HG03060 (cell line): ENCODE results near the gene CACNA1C.

ENCODE experiments used
- ATAC-seq: cut with Tn5 transposase; IDR thresholded peaks from one replicate; pipeline ENCODE4 v1.9.1; 2021; ENCODE audit warnings: low read depth, moderate number of reproducible peaks; ENCODE audit not compliant: unreplicated experiment

CACNA1C gene

DNA sequence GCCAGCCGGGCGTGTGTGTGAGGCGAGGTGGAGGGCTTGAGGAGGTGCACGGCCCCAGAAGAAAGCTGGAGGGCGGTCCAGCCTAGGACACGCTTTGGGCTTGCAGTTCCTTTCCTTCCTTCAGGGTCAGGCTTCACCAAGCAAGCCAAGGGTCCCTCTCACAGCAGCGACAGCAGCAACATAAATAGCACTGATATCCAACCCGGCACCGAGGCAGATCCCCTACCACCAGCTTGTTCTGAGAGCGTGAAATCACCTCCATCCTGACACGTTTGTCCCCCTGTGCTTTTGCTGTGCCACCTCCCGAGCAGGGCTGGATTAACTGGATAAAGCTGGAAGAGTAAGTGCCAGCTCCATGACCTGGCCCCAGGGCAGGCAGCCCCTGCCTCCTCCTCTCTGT, 251.4 kb downstream of the CACNA1C start:
- no peak for ATAC-seq

DNA sequence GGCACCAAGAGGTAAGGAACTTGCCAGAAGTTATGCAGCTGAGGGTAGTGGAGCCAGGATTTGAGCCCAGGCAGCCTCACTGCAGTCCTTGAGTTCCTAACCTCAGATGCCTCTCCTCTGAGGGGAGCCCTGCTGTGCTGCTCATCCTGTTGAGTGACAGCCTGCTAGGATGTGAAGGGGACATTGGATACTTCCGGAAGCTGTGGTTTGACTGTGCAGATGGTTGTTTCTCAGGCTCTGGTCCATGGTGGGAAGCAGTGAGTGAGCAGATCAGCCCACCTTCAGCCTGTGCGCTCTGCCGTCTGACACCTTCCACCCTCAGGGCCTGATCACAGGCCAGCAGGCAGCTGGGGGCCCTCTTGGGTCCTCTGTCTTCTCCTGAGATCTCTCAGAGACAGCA, 253.2 kb downstream of the CACNA1C start:
- no peak for ATAC-seq

DNA sequence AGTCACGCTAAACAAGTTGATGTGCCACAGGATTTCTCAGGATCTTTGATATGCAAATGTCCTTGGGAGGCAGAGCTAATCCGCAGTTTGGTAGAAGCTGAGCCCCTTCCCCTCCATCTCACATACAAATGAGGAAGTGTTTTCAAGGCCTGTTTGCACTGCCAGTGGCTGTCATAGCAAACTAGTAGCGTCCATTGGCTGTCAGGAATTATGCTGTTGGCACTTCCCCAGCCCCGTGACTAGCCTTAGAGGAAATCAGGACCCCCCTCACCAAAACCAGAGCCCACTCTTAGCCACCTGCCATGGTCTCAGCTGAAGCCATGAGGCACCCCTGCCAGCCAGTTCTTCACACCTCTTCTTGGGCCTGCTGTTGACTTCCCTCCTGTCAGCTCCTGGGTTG, 253.9 kb downstream of the CACNA1C start:
- no peak for ATAC-seq

DNA sequence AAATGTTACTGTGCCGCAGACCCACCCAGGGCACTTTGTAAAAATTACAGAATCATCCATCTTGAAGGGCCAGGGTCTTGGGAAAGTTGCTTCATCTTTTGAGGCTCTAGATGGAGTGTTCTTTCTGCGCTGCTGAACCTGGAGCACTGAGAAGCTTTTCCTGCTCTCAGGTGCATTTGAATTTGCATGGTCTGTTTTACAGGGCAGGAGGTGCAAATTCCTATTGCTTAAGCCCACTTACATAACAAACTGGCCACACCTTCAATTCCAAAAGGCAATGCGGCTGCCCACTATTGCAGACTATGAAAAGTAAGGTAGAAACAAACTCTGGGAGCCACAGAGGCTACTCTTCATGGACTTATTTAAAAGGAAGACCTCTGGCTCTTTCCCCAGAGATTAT, 254.8 kb downstream of the CACNA1C start:
- no peak for ATAC-seq

DNA sequence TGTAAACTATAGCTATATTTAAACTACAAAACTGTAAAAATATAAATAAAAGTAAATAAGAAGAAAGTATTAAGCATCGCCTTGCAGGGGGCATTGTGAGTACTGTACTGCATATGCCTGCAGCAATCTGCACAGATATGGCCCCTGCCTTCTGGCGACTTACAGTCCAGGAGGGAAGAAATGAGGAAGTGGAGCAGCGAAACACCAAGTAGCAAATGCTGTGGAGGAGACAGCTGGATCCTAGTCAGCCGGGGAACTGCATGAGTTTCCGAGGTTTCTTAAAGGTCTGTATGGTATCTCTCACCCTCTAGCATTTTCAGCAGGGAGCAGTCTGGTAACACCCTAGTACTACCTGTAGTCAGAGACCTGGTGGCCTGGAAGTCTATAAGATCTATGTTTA, 256.9 kb downstream of the CACNA1C start:
- ATAC-seq, result no peak

DNA sequence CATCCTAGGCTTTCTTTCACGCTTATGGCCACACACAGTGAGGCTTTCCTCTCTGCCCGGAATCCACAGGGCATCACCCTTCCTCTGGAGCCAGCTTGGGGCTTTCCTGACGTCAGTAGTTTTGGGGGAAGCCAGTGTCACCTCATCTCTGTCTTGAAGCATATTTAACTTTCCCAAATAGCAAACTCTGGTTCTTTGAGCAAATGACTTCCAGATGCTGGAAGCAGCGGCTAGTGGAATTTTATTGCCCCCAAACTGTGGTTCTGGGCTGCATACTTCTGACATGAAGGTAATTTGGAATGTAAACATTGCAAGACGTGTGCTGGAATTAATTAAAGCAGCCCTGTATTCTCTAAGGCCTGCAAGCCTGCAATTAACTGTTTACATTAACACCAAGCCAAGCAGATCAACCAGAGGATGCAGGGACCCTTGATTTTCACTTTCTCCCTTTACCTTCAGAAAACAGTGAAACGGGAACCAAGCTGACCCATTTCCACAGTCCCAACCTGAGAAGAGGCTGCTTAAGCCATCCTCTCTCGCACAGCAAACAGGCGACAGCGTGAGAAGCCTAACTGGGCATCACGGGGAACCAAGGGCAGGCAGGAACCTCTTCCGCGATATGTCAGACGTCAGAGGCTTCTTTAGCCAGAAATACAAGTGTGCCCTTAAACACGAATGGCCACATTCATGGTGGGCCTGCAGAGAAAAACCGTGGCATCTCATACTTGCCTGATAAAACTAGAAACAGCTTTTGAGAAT, 258.4 kb downstream of the CACNA1C start:
- no peak for ATAC-seq

DNA sequence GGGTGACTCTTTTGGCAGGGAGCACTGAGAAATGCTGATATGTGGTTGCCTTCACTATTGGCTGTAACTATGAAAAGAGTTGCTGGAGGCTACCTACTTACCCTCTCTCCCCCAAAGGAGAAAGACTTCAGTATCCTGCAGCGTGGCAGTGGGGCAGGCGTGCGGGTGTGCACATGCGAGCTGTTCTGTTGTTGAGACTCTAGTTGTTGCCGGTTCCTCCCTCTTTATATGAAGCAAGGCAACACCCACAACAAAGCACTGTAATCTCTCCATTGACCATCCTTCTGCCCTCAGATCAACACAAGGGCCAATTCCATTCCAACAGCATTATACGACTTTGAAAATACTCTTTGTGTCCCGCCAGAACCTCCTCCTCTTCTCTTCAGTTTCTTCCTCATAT, 259.4 kb downstream of the CACNA1C start:
- no peak for ATAC-seq

DNA sequence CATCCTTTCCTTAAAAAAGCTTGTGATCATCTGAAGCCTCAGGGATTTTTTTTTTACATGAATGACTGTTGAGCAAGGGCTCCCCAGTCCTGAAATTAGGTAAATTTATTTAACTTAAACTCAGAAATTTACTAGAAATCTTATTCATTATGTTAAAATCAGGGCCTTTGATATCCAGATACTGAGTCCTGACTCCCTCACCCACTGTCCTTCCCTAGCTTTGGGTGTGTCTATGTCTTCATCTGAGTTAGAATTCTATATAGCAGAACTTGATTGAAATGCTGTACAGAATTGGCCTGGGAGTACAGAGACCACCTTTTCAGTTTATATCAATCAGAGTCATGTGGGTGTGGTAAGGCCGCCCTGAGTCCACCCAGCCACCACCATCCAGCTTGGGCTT, 260.0 kb downstream of the CACNA1C start:
- ATAC-seq, result no peak

DNA sequence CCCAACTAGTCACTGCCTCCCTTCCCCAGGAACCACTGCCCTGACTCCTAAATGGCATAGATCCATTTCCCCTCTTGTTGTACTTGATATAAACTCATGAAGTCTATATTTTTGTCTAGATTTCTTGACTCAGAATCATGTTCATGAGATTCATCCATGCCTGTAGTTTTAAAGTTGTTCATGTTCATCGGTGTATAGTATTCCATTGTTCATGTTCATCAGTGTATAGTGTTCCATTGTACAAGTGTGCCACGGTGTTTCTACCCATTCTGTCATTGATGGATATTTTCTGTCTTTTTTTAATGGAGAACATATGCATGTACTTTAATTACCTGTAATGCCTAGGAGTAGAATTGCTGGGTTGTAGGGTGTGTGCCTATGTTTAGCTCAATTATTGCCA, 261.7 kb downstream of the CACNA1C start:
- ATAC-seq, result no peak

DNA sequence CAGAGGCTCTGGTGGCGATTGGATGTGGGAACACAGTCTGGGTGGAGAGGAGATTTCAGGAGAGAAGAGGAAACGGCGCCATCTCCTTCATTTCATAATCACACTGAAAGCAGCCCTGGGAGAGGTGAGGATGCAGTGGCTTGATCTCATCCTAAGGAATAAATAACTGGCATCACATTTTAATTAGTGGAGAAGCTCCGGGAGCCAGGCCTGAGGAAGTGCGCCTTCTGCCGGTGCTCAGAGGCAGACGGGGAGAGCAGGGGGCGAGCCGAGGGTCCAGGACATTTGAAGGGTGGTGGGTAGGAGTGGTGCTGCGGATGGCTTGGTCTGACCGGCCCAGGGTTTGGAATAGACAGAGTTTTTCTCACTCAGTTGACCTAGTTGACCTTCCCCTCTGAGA, 265.0 kb downstream of the CACNA1C start:
- ATAC-seq, result no peak

DNA sequence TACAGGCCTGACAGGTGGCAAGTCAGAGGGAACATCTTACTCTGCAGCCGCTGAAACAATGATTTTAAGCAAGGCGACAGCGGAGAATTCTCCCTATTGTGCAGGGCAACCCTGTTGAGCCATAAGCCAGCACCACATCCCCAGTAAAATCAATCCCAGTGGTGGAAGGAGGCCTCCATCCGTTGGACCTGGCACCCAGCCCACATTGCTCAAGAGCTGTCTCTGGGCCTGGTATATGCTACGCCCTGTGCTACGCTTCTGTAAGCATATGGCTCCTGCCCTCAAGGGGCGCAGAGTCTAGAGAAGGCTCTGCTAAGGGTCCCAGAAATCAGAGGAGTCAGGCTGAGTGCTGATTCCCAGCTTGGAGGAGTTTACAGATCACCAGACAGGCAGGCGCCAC, 265.5 kb downstream of the CACNA1C start:
- ATAC-seq, result no peak

DNA sequence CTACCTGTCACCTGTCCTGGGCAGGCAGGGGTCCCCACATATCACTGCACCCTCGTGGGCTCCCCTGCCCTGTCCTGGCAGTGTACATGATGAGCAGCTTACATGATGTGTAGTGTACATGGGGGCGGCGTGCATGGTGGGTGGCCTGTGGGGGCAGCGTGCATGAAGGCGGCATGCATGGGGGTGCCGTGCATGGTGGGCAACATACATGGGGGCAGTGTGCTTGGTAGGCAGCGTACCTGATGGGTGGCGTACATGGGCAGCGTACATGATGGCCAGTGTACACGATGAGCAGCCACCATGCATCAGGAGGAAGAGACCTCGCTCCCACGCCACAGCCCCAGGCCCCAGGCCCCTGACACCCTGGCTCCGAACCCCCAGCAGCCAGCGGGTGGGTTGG, 266.3 kb downstream of the CACNA1C start:
- ATAC-seq, result no peak

DNA sequence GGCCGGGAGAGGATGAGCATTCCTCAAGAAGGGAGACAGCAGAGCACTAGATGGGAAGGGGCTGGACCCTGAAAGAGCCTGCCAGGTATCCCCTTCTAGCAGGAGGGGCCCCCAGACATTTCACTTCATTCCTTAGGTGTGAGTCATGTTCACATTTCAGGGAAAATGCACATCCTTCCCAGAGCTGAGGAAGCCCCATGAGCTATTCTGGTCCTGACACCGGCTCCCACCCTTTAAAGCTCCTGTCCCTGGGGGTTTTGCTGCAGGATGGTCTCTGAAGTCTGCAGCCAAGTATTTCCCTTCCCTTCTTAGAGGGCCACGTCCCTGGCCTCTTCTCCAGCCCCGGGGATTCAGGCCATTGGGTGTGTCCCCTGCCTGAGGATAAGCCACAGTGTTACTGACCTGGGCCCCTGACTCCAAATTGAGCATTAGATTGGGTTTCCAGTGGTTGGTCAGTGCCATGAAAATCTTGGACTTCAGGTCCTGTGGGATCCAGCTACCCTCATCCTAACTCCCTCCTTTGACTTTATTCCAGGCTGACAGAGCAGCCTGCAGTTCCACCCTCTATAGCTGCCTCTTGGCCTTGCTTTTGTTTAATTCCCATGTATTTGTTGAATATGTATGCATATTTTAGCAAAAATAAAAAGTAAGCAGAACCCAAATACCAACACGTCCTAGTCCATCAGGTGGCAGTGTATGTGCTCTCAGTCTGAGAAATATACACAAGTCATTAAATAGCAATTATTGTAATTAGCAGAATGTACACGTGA, 267.1 kb downstream of the CACNA1C start:
- no peak for ATAC-seq

DNA sequence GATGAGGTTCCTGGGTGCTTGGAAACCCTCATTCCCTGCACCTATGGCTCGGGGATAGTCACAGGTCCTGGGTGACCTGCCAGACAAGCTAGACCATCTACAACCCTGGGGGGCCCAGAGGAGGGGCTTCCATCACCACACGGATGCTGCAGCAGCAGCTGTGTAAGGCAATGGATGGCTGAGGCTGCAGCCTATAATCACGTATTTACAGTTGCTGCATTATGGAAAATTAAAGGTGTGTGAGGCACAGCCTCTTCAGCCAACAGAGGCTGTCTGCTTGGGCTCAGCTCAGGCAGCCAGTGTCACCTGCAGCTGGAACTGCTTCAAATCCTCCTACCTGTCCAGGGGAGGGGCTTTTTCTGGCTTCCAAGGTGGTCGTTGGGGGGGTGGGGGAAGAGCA, 268.1 kb downstream of the CACNA1C start:
- ATAC-seq, result no peak

DNA sequence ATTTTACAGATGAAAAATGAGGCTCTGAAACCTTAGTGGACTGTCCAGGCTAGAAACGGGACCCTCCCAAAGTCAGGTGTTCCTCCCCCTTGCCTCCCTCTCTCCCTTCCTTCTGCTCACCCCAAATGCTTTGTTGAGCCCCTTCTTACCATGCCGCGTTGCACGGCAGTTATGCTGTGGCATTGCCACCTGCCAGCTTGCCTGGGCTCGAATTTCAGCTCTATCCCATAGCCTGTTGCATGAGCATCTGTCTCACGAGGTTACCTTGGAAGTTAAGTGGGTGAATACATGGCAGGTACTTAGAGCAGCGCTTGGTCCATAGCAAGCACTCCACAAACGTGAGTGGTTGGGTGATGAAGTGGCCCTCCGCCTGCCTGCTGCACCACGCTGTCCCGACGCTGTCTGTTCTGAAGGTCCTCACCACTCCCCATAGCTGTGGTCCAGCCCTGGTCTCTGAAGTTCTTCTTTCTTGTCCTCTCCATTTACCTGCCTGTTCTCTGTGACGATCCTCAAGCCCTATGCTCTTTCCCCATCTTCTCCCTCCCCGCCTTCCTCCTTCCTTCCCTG, 269.9 kb downstream of the CACNA1C start:
- ATAC-seq, result no peak

DNA sequence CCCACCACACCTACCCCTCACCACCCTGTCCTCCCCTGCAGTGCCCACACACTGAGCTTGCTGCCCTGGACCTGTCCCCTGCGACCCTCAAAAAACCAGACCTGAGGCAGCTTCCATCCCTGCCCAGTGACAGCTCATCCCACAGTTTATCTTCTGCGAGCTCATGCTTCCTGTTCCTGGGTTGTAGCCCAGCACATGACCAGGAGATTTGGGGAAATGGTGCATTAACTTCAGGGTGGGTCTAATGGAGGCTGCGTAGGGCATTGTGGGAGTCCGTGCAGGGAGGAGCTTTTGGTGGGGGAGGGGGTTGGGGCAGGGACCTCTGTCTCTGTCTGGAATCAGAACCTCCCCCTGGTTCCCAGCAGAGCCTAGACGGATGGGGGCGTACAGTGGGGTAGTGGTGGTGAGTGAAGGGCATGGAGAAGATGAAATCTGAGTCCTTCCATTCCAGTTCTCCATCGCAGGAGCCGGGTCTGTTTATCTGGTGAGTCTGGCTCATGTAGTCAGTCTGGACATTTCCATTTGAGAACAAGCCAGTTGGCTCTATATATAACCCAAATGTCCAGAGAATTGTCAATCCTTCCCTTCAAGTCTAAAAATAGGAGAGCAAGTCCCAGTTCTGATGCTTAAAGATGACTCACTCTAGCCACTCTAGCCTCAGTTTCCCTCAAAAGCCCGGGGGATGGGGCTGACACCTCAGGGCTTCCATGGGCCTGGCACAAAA, 270.9 kb downstream of the CACNA1C start:
- ATAC-seq, result no peak

DNA sequence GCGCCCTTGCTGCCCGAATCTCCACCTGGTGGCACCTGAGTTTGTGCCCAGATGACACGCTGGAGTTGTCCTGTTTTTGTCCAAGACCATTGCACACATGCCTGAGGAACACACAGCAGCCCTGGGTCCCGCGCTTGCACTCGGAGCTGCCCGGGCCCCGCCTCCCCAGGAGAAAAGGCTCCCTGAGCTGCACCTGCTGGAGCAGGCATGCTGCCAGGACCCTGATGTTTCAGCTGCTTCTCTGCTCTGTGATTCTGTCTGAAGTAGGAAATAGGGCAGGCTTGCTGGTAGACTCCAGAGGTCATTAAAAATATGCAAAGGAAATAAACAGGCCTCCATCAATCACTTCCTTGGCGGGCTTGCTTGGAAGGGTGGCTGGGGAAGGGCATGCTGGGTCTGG, 271.6 kb downstream of the CACNA1C start:
- ATAC-seq, result no peak

DNA sequence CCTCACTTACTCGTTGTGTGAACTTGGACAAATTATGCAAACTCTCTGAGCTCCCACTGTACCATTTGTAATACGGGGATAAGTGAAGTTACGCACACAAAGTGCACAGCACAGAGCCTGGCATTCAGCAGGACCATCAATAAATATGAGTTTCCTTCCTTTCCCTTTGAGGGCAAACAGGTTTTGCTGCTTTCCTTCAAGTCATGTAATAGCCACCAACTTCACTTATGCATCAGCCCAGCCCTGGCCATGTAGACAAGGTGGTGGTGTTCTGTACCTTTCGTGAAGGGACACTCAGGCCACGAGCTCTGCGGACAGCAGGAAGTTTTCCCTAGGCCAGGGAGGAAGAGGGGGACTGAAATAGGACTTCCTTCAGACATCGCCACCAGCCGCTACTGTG, 272.7 kb downstream of the CACNA1C start:
- ATAC-seq, result no peak

DNA sequence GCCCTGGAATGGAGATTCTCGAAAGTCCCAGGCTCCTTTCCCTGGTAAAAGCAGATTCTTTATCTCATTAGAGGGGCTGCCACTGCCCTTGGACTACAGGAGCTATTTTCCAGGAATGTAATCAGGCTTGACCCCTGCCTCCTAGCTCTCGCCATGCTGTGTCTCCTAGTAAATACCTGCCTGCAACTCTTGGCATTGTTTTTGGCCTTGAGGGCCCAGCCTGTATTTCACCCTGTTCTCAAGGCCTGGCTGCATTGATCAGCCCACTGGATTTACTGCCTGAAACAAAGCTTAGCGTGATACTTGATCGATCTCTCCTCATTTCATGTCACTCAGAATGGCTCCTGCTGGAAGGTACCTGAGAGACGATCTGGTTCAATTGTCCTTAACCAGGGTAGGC, 273.7 kb downstream of the CACNA1C start:
- ATAC-seq, result no peak

DNA sequence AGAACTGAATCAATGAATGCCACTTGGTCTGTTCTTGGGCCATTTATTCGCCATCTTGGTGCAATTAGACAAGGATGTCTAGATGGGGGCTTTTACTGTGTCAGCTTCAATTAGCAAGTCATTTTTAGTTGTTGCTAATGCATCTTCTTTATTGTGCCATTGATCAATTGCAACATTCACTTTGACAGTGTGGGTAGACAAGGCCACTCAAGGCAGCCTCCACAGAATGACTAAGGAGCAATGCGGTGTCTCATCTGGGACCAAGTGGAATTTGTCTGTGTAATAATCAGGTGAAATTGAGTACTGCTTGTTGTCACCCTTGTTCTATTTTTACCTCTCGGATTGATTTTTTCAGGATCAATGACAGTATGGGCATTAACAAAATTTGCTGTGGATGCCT, 275.9 kb downstream of the CACNA1C start:
- ATAC-seq, result no peak

DNA sequence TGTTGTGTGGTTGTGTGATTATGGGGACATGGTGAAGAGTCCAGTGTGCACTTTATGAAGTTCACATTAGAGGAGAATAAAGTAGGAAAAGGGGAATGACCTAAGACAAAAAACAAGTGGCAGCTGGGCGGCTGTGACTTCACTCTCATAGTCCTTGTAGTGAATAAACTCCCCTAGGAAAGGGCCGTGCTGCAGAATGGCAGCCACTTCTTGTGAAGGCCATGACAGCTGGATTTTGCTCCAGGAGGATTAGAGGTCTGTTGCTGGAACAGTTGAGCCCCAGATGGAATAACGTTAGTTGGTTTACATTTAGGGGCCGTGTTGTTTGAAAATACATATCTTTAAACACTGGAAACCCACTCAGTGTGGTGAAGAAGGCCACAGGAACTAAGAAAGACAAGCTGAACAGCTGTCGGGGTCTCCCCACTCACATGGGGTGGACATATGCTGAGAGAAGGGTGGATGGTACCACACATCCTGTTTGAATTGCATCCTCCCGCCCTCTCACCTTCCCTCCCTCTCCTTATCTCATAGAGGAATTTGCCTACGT, 276.9 kb downstream of the CACNA1C start:
- ATAC-seq, result no peak
